G401 (cell line): ENCODE data around the gene FBXO21. TPM values are rescaled to one million over a fixed set of nuclear protein-coding genes. Genes with fewer than 3 reads are reported as not detected.
"Not testable (repeated sequence)": the region's sequence is repeated elsewhere in the genome, so short reads cannot be mapped to it uniquely, and the experiment has no call there.

Experiments used
- DNase-seq: peaks from one replicate; pipeline ENCODE4 v3.0.0-alpha.2; 2015; ENCODE audit warnings: low spot score
- in situ Hi-C: cut with HindIII; loops from 2 replicates; pipeline ENCODE4 v1.10.0; 2016; ENCODE audit warnings: low sequenced_read_pairs, mixed read lengths
- total RNA-seq: library from RNA; depleted of rRNA; stranded (reverse); fragments of >200 nt; shearing (Covaris generic); gene quantifications from 2 replicates; pipeline ENCODE4 v1.2.3, GENCODE V29; 2014; rRNA removed

The FBXO21 gene
- total RNA-seq, result 43.5 and 58.9 TPM in 2 replicates

GRCh38 chr12:117190210-117190781 lies at the start of gene FBXO21:
Gene FBXO21, minus strand, starts transcription at chr12:117190470. Its CDS starts 14 bp downstream, at chr12:117190456.
- in situ Hi-C loops, result no loop called here
- peak; percentile 91 for DNase-seq

GRCh38 chr12:117236456-117237001 lies 46.3 kb upstream of the FBXO21 start:
- DNase-seq, result peak; percentile 87
- in situ Hi-C loops, result no loop called here

- in situ Hi-C loops, result no loop called here
- no peak for DNase-seq
Measured at GRCh38 chr12:117235261-117235660, 45.0 kb upstream of the FBXO21 start.

- in situ Hi-C loops, result no loop called here
- no peak for DNase-seq
Measured at GRCh38 chr12:117234441-117234840, 44.2 kb upstream of the FBXO21 start.

GRCh38 chr12:117231750-117232149 lies 41.5 kb upstream of the FBXO21 start:
- DNase-seq, result no peak
- in situ Hi-C loops, result no loop called here

- in situ Hi-C loops, result no loop called here
- no peak for DNase-seq
Measured at GRCh38 chr12:117228239-117228638, 38.0 kb upstream of the FBXO21 start.

- in situ Hi-C loops, result no loop called here
- DNase-seq, result no peak
Measured at GRCh38 chr12:117227000-117227653, 36.9 kb upstream of the FBXO21 start.

- DNase-seq, result no peak
- in situ Hi-C loops, result no loop called here
Measured at GRCh38 chr12:117226505-117226904, 36.2 kb upstream of the FBXO21 start.

GRCh38 chr12:117225179-117225578 lies 34.9 kb upstream of the FBXO21 start:
- in situ Hi-C loops, result no loop called here
- no peak for DNase-seq

- in situ Hi-C loops, result not testable (repeated sequence)
Measured at GRCh38 chr12:117220947-117221346, 30.7 kb upstream of the FBXO21 start.

GRCh38 chr12:117218149-117218548 lies 27.9 kb upstream of the FBXO21 start:
- in situ Hi-C loops, result no loop called here
- DNase-seq, result no peak

More at GRCh38 chr12:117220947-117221346, 30.7 kb upstream of the FBXO21 start:
- DNase-seq, result not testable (repeated sequence)

- in situ Hi-C loops, result no loop called here
- DNase-seq, result no peak
Measured at GRCh38 chr12:117216686-117217085, 26.4 kb upstream of the FBXO21 start.

GRCh38 chr12:117214797-117215196 lies 24.5 kb upstream of the FBXO21 start:
- in situ Hi-C loops, result no loop called here
- no peak for DNase-seq

- DNase-seq, result peak; percentile 29
- in situ Hi-C loops, result no loop called here
Measured at GRCh38 chr12:117213295-117213808, 23.1 kb upstream of the FBXO21 start.

GRCh38 chr12:117212563-117213190 lies 22.4 kb upstream of the FBXO21 start:
- peak; percentile 94 for DNase-seq
- in situ Hi-C loops, result no loop called here

- in situ Hi-C loops, result no loop called here
- no peak for DNase-seq
Measured at GRCh38 chr12:117210266-117210918, 20.1 kb upstream of the FBXO21 start.

- DNase-seq, result no peak
- in situ Hi-C loops, result no loop called here
Measured at GRCh38 chr12:117209626-117210025, 19.4 kb upstream of the FBXO21 start.

- in situ Hi-C loops, result no loop called here
- DNase-seq, result no peak
Measured at GRCh38 chr12:117208811-117209455, 18.7 kb upstream of the FBXO21 start.

- no peak for DNase-seq
- in situ Hi-C loops, result no loop called here
Measured at GRCh38 chr12:117208206-117208605, 17.9 kb upstream of the FBXO21 start.
